T-helper 1 cell treated with Interleukin-12 subunit alpha and Interleukin-12 subunit beta and Interleukin-4 antibody, amounts not matched to agents 30 μg/mL and 1 μg/mL, for 36 hours (primary cell): ENCODE measurements around the gene LRP1B.

Source experiments
- H3K27ac Mint-ChIP-seq: one replicate; pipeline ENCODE4 v1.8.0; 2021; ENCODE audit warnings: mild to moderate bottlenecking, mixed read lengths
- H3K27me3 Mint-ChIP-seq: one replicate; pipeline ENCODE4 v1.8.0; 2021; ENCODE audit warnings: low read depth, mixed read lengths
- H3K36me3 Mint-ChIP-seq: one replicate; pipeline ENCODE4 v1.8.0; 2021; ENCODE audit warnings: low read depth, mixed read lengths
- H3K4me1 Mint-ChIP-seq: one replicate; pipeline ENCODE4 v1.8.0; 2021; ENCODE audit warnings: low read depth, mixed read lengths
- H3K4me3 Mint-ChIP-seq: one replicate; pipeline ENCODE4 v1.8.0; 2021; ENCODE audit warnings: mild to moderate bottlenecking, moderate library complexity, mixed read lengths
- H3K9me3 Mint-ChIP-seq: one replicate; pipeline ENCODE4 v1.8.0; 2021; ENCODE audit warnings: mixed read lengths

The LRP1B gene

DNA sequence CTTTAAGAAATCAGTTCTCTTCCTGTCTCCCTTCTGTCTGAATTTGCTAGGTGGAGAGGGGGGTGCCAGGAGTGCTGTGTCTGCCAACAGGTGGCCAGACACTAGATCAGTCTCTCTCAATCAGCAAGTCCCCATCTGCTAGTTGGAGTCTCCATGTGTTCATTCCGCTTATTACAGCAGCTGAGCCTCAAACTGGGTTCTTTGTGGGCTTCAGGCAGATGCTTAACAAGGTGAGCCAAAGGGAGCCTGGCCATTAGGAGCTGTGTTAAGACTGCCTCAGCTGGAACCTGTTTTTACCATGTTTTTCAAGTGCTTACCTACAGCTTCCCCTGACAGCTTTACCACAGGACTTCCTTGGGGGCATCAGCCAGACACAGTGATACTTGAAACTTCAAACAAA lies 401.9 kb downstream of the LRP1B start:
- Mint-ChIP-seq H3K27ac (no peak overlapping the region), H3K9me3 (peaks cover 4% of the 10 kb centered on the region), H3K4me1 (no peaks in the 10 kb centered on the region), H3K27me3 (no peaks in the 10 kb centered on the region), H3K4me3 (no peak overlapping the region), H3K36me3 (no peaks in the 10 kb centered on the region)

DNA sequence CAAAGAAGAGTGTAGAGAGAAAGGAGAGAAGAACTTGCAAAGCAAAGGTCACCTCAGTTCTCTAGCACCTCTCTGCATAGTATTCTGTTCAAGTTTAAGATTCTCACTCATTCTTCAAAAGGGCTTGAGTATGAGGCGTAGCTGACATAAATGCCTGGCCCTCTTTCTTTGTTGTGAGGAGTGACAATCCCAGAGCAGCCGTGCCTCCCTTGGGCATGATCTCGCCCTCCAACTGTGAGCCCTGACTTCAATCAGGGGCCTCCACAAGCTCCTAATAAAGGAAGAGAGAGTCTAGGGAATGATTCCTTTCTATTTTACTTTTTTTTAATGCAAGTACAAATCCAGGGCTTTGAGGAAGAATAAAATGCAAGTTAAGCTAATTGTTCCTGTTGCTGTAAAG lies 402.7 kb downstream of the LRP1B start:
- Mint-ChIP-seq H3K27me3 (no peaks in the 10 kb centered on the region), H3K4me1 (no peaks in the 10 kb centered on the region), H3K9me3 (no peaks in the 10 kb centered on the region), H3K4me3 (no peak overlapping the region), H3K27ac (no peak overlapping the region), H3K36me3 (no peaks in the 10 kb centered on the region)

DNA sequence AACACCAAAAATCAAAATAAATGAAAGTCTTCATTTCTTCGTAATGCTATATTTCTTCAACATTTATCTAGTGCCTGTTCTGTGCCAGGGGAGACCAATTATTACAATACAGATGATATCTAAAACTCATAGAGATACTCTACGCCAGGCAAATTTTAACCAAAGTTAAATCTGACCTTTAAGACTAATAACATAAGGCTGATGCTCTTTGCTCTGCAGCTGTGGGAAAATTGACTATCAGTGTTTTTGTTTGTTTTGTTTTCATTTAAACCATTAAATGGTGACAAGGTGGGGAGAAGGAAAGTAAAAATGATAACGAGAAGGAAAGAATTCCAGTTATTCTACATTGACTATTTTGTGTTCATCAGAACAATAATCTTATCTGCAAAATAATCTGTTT lies 406.4 kb downstream of the LRP1B start:
- Mint-ChIP-seq H3K4me1 (no peaks in the 10 kb centered on the region), H3K27me3 (no peaks in the 10 kb centered on the region), H3K36me3 (no peaks in the 10 kb centered on the region), H3K4me3 (no peak overlapping the region), H3K27ac (no peak overlapping the region), H3K9me3 (no peaks in the 10 kb centered on the region)

DNA sequence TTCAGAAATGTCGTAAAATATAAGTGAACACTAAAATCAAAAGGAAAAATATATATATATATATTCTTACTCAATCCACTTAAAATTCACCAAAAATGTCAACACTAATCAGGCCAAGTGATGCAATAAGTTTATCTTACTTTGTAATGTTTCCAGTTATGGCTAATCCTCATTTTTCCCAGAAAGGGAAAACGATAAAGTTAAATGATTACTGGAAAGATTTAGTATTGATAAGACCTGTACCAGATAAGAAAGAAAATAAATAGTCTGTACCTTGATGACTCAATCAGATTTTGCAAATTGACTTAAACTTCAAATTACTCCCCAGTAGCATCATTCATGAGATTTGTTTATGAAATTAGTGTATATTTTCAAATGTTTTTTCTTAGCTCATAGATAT lies 407.0 kb downstream of the LRP1B start:
- H3K4me3 Mint-ChIP-seq: no peak overlapping the region
- H3K4me1 Mint-ChIP-seq: no peaks in the 10 kb centered on the region
- H3K9me3 Mint-ChIP-seq: no peaks in the 10 kb centered on the region
- no peaks in the 10 kb centered on the region for H3K27me3 Mint-ChIP-seq
- no peaks in the 10 kb centered on the region for H3K36me3 Mint-ChIP-seq
- H3K27ac Mint-ChIP-seq: no peak overlapping the region

DNA sequence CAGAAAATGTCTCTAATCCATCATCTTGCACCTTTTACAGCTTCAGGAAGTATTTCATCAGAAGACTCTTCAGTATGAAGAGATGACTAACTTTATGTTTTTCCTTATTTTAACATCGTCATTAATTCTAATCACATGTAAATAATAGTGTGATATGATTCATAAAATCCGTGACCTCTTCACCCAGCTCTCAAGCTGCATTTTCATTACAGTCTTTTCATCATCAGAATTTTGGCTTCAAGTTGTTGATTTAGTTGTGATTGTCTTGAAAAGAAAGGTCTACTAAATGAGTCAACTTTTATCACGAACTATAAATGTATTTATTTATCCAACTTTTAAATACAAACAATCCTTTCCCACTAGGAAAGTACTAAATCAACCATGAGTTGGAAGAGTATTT lies 410.3 kb downstream of the LRP1B start:
- no peak overlapping the region for H3K4me3 Mint-ChIP-seq
- H3K27me3 Mint-ChIP-seq: no peaks in the 10 kb centered on the region
- no peaks in the 10 kb centered on the region for H3K36me3 Mint-ChIP-seq
- no peaks in the 10 kb centered on the region for H3K9me3 Mint-ChIP-seq
- no peaks in the 10 kb centered on the region for H3K4me1 Mint-ChIP-seq
- H3K27ac Mint-ChIP-seq: no peak overlapping the region

DNA sequence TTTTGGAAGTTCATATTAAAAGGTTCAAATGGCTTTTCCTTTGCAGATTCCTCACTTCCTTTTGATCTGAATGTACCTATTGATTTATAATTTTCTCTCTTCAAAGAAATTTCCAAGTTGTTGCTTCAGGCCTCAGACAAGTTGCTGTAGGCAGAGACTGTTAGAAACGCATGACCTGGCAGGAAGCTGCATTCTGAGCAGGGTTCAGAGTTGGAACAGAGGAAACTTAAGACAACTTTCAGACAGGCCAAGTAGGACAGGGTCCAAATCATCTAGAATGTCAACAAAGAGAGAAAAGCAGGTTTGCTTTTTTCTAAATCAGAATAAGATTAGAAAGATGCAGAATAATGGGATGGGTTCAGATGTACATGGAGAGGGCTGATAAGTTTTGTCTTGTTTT lies 416.3 kb downstream of the LRP1B start:
- Mint-ChIP-seq H3K27ac (no peak overlapping the region), H3K27me3 (no peaks in the 10 kb centered on the region), H3K4me1 (no peaks in the 10 kb centered on the region), H3K4me3 (no peak overlapping the region), H3K36me3 (no peaks in the 10 kb centered on the region), H3K9me3 (no peaks in the 10 kb centered on the region)

DNA sequence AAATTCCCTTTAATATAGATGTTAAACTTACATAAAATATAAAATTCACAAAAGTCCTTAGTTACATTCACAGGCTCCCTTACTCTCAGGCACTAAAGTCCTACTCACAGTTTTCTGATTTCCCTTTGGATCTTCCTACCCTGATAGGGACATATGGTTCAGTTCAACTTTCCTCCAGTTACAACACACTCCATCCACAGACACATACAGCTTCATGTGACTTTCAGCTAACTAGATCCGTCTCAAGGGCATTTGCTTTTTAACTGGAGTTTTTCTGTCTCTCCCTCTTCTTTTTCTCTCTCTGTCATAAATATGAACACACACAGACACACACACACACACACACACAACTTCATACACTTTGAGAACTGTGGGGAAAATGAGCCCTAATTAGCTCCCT lies 419.2 kb downstream of the LRP1B start:
- H3K4me3 Mint-ChIP-seq: no peak overlapping the region
- no peaks in the 10 kb centered on the region for H3K4me1 Mint-ChIP-seq
- H3K27ac Mint-ChIP-seq: no peak overlapping the region
- no peaks in the 10 kb centered on the region for H3K9me3 Mint-ChIP-seq
- no peaks in the 10 kb centered on the region for H3K27me3 Mint-ChIP-seq
- no peaks in the 10 kb centered on the region for H3K36me3 Mint-ChIP-seq

DNA sequence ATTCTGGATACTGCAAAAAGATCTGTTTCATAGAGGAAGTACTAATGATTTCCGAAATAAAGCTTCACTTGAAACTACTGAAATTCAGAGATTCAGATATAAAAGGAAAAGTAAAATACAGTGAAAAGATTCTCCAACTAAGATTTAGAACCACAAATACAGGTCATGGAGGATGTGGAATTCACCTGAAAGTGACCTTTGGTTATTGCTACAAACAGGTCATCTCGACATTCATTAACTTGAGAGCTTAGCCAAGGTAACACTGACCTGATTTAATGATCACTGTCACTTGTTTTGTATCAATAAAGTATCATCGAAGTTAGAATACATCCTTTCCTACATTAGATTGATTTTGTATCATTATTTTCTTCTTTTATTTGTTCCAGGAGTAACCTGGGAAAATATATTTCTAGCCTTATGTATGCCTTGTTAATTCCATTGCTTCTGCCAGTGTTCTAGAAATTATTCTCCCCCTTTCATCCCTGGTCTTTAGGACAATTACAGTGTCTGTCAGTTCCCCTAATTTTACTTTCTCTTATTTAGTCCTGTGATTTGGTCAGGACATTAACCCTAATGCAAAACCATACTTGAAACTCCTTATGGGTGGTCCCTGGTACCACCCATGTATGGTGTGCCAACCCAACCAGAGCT lies 420.1 kb downstream of the LRP1B start:
- H3K27me3 Mint-ChIP-seq: no peaks in the 10 kb centered on the region
- H3K9me3 Mint-ChIP-seq: no peaks in the 10 kb centered on the region
- H3K4me1 Mint-ChIP-seq: no peaks in the 10 kb centered on the region
- H3K4me3 Mint-ChIP-seq: no peak overlapping the region
- no peaks in the 10 kb centered on the region for H3K36me3 Mint-ChIP-seq
- no peak overlapping the region for H3K27ac Mint-ChIP-seq

DNA sequence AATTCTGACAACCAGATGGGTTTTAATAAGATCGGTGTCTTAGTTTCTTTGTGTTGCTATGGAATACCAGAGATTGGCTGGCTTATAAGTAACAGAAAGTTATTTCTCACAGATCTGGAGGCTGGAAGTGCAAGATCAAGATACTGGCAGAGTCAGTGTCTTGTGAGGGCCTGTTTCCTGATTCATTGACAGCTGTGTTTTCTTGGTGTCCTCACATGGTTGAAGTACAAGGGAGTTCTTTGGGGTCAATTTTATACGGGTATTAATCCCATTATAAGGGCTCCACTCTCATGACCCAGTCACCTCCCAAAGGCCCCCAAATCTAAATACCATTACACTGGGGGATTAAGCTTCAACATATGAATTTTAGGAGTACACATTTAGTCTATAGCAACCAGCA lies 421.1 kb downstream of the LRP1B start:
- H3K4me1 Mint-ChIP-seq: no peaks in the 10 kb centered on the region
- no peak overlapping the region for H3K27ac Mint-ChIP-seq
- no peak overlapping the region for H3K4me3 Mint-ChIP-seq
- no peaks in the 10 kb centered on the region for H3K36me3 Mint-ChIP-seq
- H3K9me3 Mint-ChIP-seq: no peaks in the 10 kb centered on the region
- H3K27me3 Mint-ChIP-seq: no peaks in the 10 kb centered on the region

DNA sequence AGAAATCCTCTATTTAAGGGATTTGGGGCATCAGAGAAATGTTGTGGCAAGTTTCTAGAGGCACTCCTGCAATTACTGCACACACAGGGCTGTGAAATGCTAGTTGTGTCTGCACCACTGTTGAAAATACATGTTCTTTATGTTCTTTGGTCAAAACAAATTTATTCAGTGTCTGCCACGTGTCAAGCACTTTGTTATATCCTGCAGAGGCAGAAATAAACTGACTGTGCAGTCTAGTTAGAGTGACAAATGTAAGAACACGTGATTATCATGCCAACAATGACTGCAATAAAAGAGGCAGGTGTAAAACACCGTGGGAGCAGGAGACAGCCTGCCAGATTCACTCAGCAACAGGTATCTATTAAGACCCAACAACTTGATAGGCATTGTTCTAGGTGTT lies 423.3 kb downstream of the LRP1B start:
- Mint-ChIP-seq H3K4me1 (no peaks in the 10 kb centered on the region), H3K27ac (no peak overlapping the region), H3K9me3 (peaks cover 3% of the 10 kb centered on the region), H3K4me3 (no peak overlapping the region), H3K36me3 (no peaks in the 10 kb centered on the region), H3K27me3 (no peaks in the 10 kb centered on the region)

DNA sequence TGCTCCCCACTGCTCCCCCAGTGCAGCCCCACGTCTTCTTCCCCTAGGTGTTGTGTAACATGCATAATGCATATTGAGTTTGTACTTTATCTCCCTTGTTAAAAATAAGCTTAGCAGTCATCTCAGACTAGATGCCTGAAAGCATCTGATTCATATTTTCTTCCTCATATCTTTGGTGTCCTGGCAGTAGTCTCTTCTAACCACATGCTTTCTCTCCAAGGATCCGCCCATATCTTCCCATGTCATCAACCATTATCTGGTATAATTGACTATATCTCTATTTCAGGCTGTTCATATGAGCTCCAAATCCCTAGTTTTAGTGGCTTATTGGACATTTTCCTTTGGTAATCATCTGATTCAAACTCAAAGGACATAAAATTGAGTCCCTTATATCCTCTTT lies 426.3 kb downstream of the LRP1B start:
- Mint-ChIP-seq H3K9me3 (peaks cover 3% of the 10 kb centered on the region), H3K27me3 (no peaks in the 10 kb centered on the region), H3K36me3 (no peaks in the 10 kb centered on the region), H3K4me1 (no peaks in the 10 kb centered on the region), H3K27ac (no peak overlapping the region), H3K4me3 (no peak overlapping the region)

DNA sequence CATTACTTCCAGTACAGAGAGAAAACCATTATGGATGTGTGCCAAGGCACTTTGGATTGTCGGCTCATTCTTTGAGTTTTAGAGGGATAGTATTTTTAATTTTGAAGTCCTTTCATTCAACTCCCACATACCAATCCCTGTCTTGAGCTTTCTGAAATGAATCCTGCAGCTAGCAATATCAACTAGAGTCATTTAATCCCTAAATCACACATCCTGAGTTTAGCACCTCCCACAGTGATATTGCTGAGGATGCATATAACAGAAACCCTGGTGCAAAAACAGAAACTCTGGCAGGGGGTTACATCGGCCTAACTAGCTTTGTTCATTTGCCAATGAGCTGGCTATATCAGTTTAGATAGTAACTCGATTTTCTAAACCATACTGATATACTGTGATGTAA lies 427.3 kb downstream of the LRP1B start:
- Mint-ChIP-seq H3K27me3 (no peaks in the 10 kb centered on the region), H3K4me1 (no peaks in the 10 kb centered on the region), H3K27ac (no peak overlapping the region), H3K4me3 (no peak overlapping the region), H3K9me3 (peaks cover 3% of the 10 kb centered on the region), H3K36me3 (no peaks in the 10 kb centered on the region)

DNA sequence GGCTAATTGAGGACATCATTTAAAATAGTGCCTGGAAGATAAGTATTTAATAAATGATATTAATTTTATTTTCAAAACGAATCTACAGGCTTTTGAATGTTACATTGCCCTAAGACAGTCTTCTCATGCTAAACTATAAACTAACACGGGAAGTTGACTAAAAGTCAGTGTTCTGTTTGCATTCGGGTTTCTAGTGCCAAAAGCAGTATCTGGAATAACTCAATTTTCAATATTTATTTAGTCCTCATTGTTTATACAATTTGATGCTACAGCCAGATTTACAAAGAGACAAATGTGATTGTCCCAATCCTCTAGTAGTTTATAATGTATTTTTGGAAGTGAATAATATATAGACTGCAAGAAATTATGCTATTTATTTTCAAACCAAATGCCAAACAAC lies 429.2 kb downstream of the LRP1B start:
- no peaks in the 10 kb centered on the region for H3K4me1 Mint-ChIP-seq
- peaks cover 3% of the 10 kb centered on the region for H3K9me3 Mint-ChIP-seq
- no peaks in the 10 kb centered on the region for H3K27me3 Mint-ChIP-seq
- no peak overlapping the region for H3K4me3 Mint-ChIP-seq
- no peak overlapping the region for H3K27ac Mint-ChIP-seq
- no peaks in the 10 kb centered on the region for H3K36me3 Mint-ChIP-seq

DNA sequence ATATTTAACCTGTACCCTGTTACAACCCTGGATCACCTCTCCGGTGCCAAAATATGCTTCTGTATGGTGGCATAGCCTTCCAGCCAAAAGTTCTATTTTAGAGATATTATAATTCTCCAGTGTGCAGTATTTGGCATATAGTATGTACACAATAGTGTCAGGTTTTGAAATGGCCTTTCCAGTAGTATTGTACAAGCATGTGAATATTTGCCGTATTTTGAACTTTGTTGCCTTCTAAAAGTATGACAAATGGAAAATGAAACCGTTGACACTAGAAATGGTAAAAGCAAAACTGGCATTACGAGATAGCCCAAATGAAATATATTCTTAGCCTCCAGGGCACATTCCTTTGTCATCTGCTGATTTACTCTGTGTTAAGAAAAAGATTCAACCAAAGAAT lies 431.2 kb downstream of the LRP1B start:
- Mint-ChIP-seq H3K4me1 (no peaks in the 10 kb centered on the region), H3K27ac (no peak overlapping the region), H3K4me3 (no peak overlapping the region), H3K36me3 (no peaks in the 10 kb centered on the region), H3K9me3 (peaks cover 3% of the 10 kb centered on the region), H3K27me3 (no peaks in the 10 kb centered on the region)

DNA sequence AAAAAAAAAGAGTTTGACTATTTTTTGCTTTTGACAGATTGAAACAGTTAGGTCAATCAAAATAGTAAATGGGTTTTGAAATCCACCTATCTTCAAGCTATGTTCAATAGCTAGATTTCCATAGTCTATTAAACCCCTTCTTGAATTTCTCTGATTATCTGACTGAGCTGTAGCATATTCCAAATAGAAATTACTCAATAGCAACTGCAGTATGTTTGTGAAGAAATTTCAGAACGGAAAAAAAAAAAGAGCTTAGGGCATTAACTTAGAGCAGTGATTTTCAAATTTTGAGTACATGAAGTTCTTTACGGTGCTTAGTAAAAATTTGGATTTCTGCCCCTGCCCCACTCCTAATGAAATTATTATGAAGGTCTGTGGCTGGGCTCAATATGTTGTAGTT lies 432.3 kb downstream of the LRP1B start:
- Mint-ChIP-seq H3K36me3 (no peaks in the 10 kb centered on the region), H3K4me1 (no peaks in the 10 kb centered on the region), H3K4me3 (no peak overlapping the region), H3K9me3 (no peaks in the 10 kb centered on the region), H3K27ac (no peak overlapping the region), H3K27me3 (no peaks in the 10 kb centered on the region)

DNA sequence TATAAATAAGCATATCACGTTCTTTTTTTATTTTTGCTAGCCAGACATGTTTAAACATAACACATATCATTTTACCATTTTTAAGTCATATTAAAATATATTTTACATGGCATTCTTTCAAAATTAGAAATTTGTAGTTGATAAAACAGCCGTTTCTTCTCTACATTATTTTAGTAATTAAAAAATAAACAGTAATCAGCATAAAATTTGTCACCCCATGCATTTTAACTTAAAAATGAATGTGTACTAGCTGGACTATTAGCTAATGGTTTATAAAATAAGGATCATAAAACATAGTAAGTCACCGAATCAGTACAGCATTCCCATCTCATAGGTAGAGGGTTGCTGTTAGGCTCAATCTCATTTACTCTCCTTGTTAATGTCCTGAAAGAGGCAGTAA lies 433.8 kb downstream of the LRP1B start:
- no peak overlapping the region for H3K27ac Mint-ChIP-seq
- H3K4me3 Mint-ChIP-seq: no peak overlapping the region
- no peaks in the 10 kb centered on the region for H3K4me1 Mint-ChIP-seq
- no peaks in the 10 kb centered on the region for H3K9me3 Mint-ChIP-seq
- H3K27me3 Mint-ChIP-seq: no peaks in the 10 kb centered on the region
- H3K36me3 Mint-ChIP-seq: no peaks in the 10 kb centered on the region
